Fibroblast of lung (primary cell): ENCODE measurements around the gene RTKN.

Source experiments
- CTCF ChIP-seq, 2 donors: IDR thresholded peaks in 1 of 2; conservative IDR thresholded peaks in 1 of 2; 1 replicate in 1 of 2; 2 replicates in 1 of 2; pipeline ENCODE4 v1.5.1; 2011 to 2012; ENCODE audit warnings: low read length in 2 of 2, control low read depth in 1 of 2, inconsistent platforms in 1 of 2, low read depth in 1 of 2, mild to moderate bottlenecking in 1 of 2
- EZH2 ChIP-seq: IDR thresholded peaks from 2 replicates; pipeline ENCODE4 v1.5.1; 2012; ENCODE audit warnings: low read length, control low read depth, mild to moderate bottlenecking; ENCODE audit errors: missing control alignments

- no peak for TF ChIP-seq CTCF (conservative IDR thresholded peaks at IDR 0.05 in 1 of 2, IDR thresholded peaks at IDR 0.05 in 1 of 2; ENCODE audit: low read depth in 1 of 2, low read length in 2 of 2)
- TF ChIP-seq EZH2: no peak
Measured at GRCh38 chr2:74425523-74425922, 16.2 kb downstream of the RTKN start.
